IPS-18a (cell line): ENCODE data around the gene SOX6.
A peak's percentile ranks its signal among the peaks of the same experiment; 100 is the strongest.

Experiments used
- H3K27ac ChIP-seq: one replicate; pipeline ENCODE4 v1.5.1; 2013; ENCODE audit warnings: low read length
- H3K27me3 ChIP-seq: one replicate; pipeline ENCODE4 v1.6.1; 2013; ENCODE audit warnings: mild to moderate bottlenecking, low read length; ENCODE audit not compliant: control insufficient read depth, insufficient read depth
- H3K36me3 ChIP-seq: one replicate; pipeline ENCODE4 v1.6.1; 2013; ENCODE audit warnings: low read depth, low read length; ENCODE audit not compliant: control insufficient read depth
- H3K4me1 ChIP-seq: one replicate; pipeline ENCODE4 v1.6.1; 2013; ENCODE audit warnings: low read depth, low read length; ENCODE audit not compliant: control insufficient read depth
- H3K4me3 ChIP-seq: one replicate; pipeline ENCODE4 v1.5.1; 2013; ENCODE audit warnings: low read length
- H3K9ac ChIP-seq: one replicate; pipeline ENCODE4 v1.6.1; 2013; ENCODE audit warnings: mild to moderate bottlenecking, low read length, moderate library complexity
- H3K9me3 ChIP-seq: one replicate; pipeline ENCODE4 v1.6.1; 2013; ENCODE audit warnings: low read depth, low read length; ENCODE audit not compliant: control insufficient read depth

Gene SOX6

DNA sequence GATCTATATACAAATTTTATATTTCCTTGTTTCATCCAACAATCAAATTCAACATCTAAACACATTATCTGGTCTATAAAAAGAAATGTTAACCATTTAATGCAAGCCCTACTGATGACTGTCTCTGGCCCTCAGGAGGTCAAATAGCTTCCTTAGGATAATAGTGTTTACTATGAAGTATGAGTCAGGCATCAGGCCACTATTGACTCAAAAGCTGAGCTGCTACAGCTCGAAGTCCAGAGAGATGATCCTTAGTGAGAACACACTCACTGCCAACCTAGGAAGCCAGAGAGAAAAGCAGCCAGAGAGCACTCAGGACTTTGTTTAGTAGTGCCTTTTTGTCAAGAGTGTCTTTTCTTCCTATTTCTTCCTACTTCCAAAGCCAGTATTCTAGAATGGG, 171.8 kb downstream of the SOX6 start:
- Histone ChIP-seq H3K4me3 (no peak overlapping the region), H3K9ac (no peak overlapping the region), H3K36me3 (no peaks in the 10 kb centered on the region), H3K27ac (no peak overlapping the region), H3K4me1 (peaks cover 42% of the 10 kb centered on the region), H3K9me3 (no peaks in the 10 kb centered on the region), H3K27me3 (no peaks in the 10 kb centered on the region)

DNA sequence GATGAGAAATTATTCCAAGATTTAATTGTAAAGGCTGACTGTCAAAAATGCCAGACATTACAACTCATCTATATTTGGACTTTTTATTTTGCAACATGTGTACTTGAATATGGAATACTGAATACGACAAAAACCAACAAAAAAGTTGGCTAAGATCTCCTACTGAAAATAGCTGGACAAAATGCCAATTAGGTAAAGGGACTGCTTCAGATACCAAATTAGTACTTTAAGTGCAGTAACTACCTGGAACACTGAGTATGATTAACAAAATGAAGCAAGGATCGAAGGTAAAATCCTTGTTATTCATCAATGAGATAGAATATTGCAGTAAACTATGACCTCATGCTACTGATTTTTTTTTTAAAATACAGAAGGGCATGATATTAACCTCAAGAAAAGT, 173.8 kb downstream of the SOX6 start:
- Histone ChIP-seq H3K27ac (no peak overlapping the region), H3K9ac (no peak overlapping the region), H3K4me3 (no peak overlapping the region), H3K36me3 (no peaks in the 10 kb centered on the region), H3K4me1 (peaks cover 54% of the 10 kb centered on the region), H3K27me3 (no peaks in the 10 kb centered on the region), H3K9me3 (no peaks in the 10 kb centered on the region)

DNA sequence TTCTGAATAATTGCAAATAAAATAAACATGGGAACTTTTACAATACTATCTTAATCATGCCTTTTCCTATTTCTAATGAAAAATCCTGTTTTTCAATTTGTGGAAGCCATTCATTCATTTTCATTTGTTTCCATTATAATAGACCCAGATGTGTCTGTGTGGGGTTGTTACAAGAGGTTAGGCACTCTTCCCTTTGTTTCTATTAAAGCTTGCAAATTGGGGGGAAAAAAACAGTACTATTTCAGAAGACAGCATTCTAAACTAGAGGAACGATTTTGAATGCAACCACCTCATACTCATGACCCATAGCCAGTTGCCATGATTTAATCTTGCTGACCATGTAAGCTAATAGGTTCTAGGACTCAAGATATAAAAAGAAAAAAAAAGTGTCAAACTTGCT, 175.5 kb downstream of the SOX6 start:
- Histone ChIP-seq H3K4me1 (peaks cover 54% of the 10 kb centered on the region), H3K36me3 (no peaks in the 10 kb centered on the region), H3K9me3 (no peaks in the 10 kb centered on the region), H3K27ac (no peak overlapping the region), H3K4me3 (peak overlapping the region; percentile 46), H3K9ac (no peak overlapping the region), H3K27me3 (no peaks in the 10 kb centered on the region)

DNA sequence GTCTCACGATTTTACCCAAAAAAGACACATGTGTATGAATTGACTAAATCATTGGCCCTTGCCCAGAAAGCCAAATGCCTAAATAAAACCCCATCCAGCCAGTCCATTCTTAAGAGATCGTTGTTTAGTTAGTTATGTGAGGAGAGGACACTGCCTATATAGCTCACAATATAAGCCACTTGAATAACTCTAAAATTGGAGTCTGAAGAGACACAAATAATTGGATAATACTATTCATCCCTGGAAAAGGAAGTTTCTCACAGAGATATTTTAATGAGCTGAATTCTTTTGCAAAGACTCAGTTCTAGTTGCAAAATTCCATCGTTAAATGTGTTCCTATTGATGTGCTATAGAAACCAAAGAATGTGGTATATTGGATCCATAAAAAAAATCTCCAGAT, 176.7 kb downstream of the SOX6 start:
- Histone ChIP-seq H3K36me3 (no peaks in the 10 kb centered on the region), H3K27ac (no peak overlapping the region), H3K4me3 (no peak overlapping the region), H3K9ac (no peak overlapping the region), H3K27me3 (no peaks in the 10 kb centered on the region), H3K4me1 (peaks cover 51% of the 10 kb centered on the region), H3K9me3 (no peaks in the 10 kb centered on the region)

DNA sequence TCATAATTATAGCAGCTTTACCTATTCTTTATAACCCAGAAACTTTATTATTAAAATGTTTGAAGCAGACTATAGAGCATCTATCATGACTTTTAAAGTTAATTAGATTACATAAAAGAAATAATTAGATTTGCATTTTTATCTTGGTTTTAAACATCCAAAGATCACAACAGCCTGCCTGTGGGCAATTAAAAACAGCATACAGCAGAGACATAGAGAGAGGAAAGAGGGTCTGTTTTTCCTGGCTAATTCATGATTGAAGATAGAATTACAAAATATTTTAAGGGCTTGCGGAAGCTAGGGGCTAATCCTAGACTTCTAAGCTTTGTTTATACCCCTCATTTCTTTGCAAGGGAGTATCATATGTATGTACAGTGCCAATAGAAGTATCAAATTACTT, 178.1 kb downstream of the SOX6 start:
- Histone ChIP-seq H3K4me1 (peaks cover 45% of the 10 kb centered on the region), H3K9me3 (no peaks in the 10 kb centered on the region), H3K36me3 (no peaks in the 10 kb centered on the region), H3K27ac (no peak overlapping the region), H3K9ac (no peak overlapping the region), H3K27me3 (no peaks in the 10 kb centered on the region), H3K4me3 (no peak overlapping the region)

DNA sequence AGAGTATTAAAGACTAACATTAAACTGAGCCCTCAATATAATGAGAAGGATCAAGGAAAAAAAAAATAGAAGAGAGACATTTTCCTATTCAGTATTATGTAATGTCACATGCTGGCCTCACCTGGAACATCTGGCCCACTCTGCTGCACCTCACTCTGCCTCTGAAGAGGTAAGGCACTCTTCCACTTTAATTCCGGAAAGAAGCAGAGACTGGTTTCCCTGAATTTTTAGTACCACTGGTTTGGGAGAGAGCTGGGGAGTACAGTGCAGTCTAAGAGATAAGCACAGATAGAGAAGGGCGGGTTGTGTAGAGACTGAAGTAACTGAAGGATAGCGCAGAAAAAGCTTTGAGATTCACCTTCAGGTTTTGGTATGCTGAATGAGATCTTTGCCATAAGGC, 178.7 kb downstream of the SOX6 start:
- H3K9ac ChIP-seq, result no peak overlapping the region
- H3K27ac ChIP-seq, result no peak overlapping the region
- no peaks in the 10 kb centered on the region for H3K27me3 ChIP-seq
- no peaks in the 10 kb centered on the region for H3K9me3 ChIP-seq
- no peaks in the 10 kb centered on the region for H3K36me3 ChIP-seq
- H3K4me1 ChIP-seq, result peaks cover 44% of the 10 kb centered on the region
- H3K4me3 ChIP-seq, result no peak overlapping the region

DNA sequence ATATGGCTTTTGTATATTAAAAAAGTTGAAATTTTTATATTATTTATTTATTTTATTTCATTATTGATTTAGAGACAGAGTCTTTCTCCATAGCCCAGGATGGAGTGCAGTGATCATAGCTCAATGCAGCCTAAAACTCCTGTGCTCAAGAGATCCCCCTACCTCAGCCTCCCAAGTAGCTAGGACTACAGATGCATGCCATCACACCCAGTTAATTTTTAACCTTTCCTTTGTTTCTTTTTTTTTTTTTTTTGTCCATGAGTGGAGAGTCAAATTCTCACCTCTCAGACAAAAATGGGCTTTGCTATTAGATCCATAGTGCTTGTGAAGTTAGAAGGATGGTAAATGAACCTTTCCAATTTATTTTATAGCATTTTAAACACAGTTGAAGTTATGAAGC, 182.5 kb downstream of the SOX6 start:
- H3K4me1 ChIP-seq, result peaks cover 41% of the 10 kb centered on the region
- no peak overlapping the region for H3K4me3 ChIP-seq
- H3K27ac ChIP-seq, result no peak overlapping the region
- H3K9me3 ChIP-seq, result no peaks in the 10 kb centered on the region
- no peaks in the 10 kb centered on the region for H3K36me3 ChIP-seq
- no peaks in the 10 kb centered on the region for H3K27me3 ChIP-seq
- H3K9ac ChIP-seq, result no peak overlapping the region

DNA sequence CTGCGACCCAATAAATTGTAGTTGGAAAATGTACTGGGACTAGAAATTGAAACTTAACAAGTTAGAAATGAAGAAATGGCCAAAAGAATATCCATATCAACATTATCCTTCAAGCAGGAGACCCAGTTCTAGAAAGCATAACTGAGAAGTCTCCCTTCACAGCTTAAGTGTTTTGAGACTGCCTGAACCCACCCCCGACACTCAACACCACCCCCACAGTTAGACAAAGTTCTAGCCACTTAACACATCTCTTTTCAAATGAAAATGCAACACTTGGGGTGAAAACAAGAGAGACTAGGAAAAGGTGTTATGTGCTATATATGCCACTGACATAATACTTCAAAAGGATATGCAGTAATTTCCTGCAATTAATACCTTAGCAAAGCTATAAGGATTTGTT, 184.5 kb downstream of the SOX6 start:
- Histone ChIP-seq H3K27me3 (no peaks in the 10 kb centered on the region), H3K9me3 (no peaks in the 10 kb centered on the region), H3K36me3 (no peaks in the 10 kb centered on the region), H3K9ac (no peak overlapping the region), H3K27ac (no peak overlapping the region), H3K4me3 (no peak overlapping the region), H3K4me1 (peaks cover 36% of the 10 kb centered on the region)

DNA sequence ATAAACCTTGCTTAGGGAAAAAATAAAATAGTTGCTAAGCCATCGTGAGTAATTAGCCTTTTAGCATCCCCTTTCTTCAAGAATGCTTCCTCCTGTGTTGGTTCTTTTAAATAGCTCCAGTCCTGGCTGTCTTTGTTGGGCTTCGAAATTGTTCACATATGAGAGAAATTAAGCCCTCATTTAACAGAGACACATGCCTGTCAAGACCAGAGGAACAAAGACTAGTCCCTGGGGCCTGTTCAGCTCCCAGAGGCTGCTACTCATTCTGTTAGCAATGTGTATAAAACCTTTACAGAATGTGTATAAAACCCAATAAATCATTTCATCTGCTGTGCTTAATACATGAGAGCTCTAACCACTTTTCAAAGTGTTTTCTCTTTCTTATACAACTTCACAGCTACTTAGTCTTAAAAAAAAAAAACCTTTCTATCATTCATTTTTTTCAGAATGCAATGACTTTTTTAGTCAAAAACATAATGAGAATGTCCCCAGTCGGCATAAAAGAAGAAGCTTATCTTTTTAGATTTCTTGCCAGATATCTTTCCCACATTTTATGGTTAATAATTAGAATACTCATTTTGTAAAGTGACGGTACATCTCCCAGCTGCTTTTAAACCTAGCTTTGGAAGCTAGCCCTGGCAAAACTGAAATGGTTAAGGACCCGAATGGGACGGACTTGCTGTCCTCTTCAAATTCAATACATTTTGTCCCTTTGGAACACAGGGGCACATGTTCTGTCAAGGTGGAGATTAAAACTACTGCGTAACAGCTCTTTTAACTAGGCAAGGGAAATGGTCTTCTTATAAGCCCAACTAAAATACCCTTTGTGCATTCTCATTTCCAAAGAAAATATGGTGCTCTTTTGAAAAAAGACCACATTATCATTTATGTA, 186.1 kb downstream of the SOX6 start:
- Histone ChIP-seq H3K27me3 (no peaks in the 10 kb centered on the region), H3K4me3 (no peak overlapping the region), H3K36me3 (no peaks in the 10 kb centered on the region), H3K9ac (peak overlapping the region; percentile 12), H3K27ac (no peak overlapping the region), H3K9me3 (no peaks in the 10 kb centered on the region), H3K4me1 (peaks cover 36% of the 10 kb centered on the region)

DNA sequence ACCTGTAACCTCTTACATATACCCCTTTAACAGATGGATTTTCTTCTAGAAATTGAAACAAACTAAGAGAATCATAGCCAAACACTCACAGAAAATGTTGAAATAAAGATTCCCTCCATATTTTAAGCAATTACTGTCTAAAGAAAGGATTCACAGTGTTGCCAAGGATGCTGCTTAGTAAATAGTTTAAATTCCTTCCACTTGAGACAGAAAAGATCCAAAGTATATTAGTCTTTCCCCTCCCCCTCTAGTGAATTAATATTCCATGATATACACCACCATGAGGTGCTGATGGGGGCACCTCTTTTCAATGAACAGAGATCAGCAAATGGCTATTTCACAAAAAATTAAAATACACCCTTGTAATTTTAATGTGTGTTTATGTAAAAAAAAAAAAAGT, 186.8 kb downstream of the SOX6 start:
- no peaks in the 10 kb centered on the region for H3K27me3 ChIP-seq
- no peaks in the 10 kb centered on the region for H3K9me3 ChIP-seq
- no peak overlapping the region for H3K27ac ChIP-seq

DNA sequence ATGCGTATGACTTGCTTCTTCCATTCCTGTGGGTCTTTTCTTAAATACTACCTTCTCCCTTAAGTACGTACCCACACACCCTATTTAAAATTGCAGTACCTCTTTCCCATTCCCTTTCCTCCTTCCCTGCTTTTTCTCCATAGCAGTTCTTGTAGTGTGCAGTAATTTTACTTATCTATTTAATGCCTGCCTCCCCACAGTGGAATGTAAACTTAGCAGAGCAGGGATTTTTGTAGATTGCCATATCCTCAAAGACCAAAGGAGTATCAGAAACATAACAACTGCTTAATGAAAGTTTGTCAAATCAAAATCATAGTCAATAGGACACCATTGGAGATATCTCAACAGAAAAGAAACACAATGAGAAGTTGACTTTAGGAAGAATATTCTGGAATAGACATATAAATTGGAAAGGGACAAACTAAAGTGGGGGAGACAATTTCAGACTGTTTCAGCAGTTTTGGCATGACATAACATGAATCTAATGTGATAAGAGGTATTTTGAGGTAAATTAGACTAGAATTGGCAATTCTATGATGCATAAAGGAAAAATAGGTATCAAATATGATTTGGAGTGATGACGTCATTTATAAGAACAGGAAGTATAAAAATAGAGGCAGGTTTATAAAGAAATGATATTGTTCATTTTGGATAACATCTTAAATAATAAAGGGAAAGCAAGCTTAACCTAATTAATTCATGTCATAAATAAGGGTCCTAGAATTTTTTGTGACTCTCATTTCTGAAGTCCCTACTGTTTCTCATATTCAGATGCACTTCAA, 188.4 kb downstream of the SOX6 start:
- Histone ChIP-seq H3K4me3 (no peak overlapping the region), H3K36me3 (no peaks in the 10 kb centered on the region), H3K9me3 (no peaks in the 10 kb centered on the region), H3K27ac (no peak overlapping the region), H3K9ac (no peak overlapping the region), H3K4me1 (peaks cover 35% of the 10 kb centered on the region), H3K27me3 (no peaks in the 10 kb centered on the region)

More for the DNA sequence above, 186.8 kb downstream of the SOX6 start:
- H3K4me3 ChIP-seq, result no peak overlapping the region
- H3K9ac ChIP-seq, result no peak overlapping the region
- no peaks in the 10 kb centered on the region for H3K36me3 ChIP-seq
- H3K4me1 ChIP-seq, result peaks cover 36% of the 10 kb centered on the region
